NCI-H226 (cell line): Measurements from ENCODE around the gene GZMM.
A peak's percentile ranks its signal among the peaks of the same experiment; 100 is the strongest.

ENCODE experiments used
- DNase-seq: peaks from one replicate; pipeline ENCODE4 v3.0.0-alpha.2; 2015

The GZMM gene

GRCh38 chr19:567296-567900, 23.5 kb downstream of the GZMM start:
- DNase-seq = no peak

- no peak for DNase-seq
These were observed 26.4 kb downstream of the GZMM start for GRCh38 chr19:570251-570686.

GRCh38 chr19:570937-571565, 27.2 kb downstream of the GZMM start:
- DNase-seq = no peak

GRCh38 chr19:571566-571974, 27.7 kb downstream of the GZMM start:
- DNase-seq = no peak

- peak; percentile 96 for DNase-seq
These were observed 28.4 kb downstream of the GZMM start, which contains the start of gene BSG for GRCh38 chr19:572140-572742. Gene BSG, plus strand, starts transcription at chr19:572596. Its CDS starts 39 bp downstream, at chr19:572635.

DNA sequence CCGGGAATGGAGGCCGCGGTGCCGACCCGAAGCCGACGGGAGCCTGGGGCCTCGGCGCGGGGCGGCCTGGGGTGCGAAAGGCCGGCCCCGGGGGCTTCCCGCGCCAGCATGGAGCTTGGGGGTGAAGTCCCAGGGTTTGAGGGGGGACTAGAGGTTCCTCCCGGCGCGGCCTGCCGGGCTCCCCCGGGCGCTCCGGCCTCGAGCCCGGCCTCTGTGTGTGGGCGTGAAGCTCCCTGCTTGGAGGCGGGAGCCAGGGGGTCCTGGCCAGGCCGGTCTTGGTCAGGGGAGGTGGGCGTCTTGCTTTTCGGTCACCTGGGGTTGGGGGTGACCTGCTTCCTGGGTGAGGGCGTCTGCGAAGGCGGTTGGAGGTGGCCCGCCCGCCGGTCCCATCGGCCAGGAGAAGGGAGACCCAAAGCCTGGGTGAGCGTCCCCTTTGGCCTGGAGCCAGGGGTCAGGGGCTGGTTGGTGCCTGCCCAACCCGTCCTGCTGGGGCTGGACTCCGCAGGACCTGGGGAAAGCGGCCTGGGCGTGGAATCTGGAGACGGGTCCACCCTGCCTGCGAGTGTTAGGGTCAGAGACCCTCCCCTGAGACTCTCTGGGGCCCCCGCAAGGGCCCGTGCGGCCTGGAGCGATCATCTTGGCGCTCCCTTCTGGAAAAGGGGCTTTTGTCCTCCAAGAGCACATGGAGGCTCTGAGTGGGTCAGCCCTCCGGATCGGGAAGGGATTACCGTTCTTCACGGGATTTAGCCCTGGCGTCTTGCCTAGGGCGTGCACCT, 29.1 kb downstream of the GZMM start:
- DNase-seq = peak; percentile 66

GRCh38 chr19:573519-573825, 29.6 kb downstream of the GZMM start:
- DNase-seq = no peak

DNA sequence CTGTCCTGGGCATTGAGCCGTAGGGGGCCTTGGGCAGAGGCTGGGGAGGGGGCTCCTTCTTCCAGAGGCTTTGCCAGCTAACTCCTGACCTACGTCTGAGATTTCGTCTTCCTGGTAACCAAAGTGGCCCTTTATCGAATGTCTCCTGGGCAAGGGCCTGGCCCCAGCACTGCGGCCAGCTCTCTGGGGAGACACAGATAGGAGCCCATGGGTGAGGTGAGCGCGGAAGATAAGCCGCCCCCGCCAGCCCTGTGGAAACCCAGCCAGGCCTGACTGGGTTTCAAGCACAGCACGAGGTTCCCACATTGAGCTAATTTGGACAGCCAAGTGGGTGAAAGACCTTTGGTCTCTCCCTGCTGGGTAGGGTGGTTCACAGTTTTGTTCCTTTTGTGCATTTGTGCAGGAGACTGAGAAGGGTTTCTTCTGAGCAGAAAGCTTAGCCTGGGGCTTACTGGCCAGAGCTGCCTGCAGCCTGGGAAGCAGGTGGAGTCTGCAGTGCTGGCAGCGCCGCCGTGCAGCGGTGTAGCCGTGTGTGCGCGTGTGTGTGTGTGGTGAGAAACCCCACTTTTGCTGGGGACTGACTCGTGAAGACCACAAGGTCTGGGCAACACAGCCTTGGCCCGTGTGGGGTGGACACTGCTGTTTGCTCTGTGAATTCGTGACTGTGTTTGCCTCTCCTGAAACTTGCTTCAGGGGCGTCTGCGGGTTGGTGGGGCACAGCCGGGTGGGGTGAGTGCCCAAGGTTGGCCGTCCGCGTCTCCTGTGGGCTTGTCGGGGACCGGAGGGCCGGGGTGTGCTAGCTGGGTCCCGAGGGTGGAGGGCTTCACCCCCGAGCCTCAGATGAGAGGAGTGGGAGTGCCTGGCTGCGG, 31.0 kb downstream of the GZMM start:
- DNase-seq = peak; percentile 52

- peak; percentile 86 for DNase-seq
These were observed 32.0 kb downstream of the GZMM start for GRCh38 chr19:575527-576506.

- no peak for DNase-seq
These were observed 33.0 kb downstream of the GZMM start for GRCh38 chr19:576768-577438.

DNA sequence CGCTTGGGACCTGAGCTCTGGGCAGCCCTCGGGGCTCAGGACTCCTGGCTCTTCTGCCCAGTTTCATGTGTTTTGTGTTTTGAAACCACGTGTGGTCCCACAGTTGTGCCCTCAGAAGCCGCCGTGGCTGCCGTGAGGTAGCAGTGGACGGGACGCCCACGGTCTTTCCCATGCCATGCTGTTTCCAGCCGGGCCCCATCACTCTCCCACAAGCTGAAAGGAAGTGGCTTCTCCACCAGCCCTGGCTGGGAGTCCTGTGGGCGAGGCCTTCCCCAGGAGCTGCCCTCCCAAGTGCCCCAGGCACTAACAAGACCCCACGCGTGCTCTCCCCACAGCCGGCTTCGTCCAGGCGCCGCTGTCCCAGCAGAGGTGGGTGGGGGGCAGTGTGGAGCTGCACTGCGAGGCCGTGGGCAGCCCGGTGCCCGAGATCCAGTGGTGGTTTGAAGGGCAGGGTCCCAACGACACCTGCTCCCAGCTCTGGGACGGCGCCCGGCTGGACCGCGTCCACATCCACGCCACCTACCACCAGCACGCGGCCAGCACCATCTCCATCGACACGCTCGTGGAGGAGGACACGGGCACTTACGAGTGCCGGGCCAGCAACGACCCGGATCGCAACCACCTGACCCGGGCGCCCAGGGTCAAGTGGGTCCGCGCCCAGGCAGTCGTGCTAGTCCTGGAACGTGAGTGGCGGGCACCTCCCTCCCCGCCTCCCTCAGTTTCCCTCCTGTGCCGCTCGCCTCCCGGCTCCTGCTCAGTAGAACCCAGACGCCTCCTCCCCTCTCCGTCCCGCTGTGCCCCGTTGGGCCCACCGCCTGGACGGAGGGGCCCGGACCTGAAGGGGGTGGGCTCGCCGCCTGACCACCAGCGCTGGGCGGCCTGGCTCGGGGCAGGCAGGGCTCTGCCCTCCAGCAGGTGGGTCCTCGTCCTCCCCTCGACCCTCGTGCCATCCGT, 33.9 kb downstream of the GZMM start:
- DNase-seq = no peak

DNA sequence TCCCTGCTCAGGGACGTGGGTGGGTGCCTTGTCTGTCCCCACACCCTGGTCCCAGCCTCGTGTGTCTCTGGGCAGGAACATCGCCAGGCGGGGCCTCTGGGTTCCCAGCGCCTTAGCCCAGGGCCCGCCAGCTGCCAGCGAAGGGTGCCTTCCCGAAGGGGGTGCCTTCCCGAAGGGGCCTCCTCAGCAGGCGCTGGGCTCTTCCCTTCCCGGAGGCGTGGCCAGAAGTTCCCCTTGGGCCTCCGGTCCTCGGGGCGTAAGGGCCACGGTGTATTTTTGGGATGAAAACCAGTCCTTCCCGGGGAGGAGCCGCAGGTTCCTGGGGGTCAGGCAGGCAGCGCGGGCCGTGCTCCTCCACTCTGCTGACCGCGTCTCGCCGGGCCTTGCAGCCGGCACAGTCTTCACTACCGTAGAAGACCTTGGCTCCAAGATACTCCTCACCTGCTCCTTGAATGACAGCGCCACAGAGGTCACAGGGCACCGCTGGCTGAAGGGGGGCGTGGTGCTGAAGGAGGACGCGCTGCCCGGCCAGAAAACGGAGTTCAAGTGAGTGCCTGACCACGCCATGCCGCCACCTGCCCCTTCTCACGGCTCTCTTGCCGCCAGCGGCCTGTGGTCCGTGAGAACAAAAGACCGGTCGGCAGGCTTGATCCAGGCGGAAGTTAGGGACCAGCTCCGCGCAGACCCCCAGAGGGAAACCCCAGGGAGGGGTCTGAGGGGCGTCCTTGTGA, 35.4 kb downstream of the GZMM start:
- DNase-seq = no peak

GRCh38 chr19:579842-580155, 35.9 kb downstream of the GZMM start:
- DNase-seq = no peak

- DNase-seq = no peak
These were observed 36.5 kb downstream of the GZMM start for GRCh38 chr19:580274-580835.

- no peak for DNase-seq
These were observed 37.7 kb downstream of the GZMM start for GRCh38 chr19:581399-582111.

DNA sequence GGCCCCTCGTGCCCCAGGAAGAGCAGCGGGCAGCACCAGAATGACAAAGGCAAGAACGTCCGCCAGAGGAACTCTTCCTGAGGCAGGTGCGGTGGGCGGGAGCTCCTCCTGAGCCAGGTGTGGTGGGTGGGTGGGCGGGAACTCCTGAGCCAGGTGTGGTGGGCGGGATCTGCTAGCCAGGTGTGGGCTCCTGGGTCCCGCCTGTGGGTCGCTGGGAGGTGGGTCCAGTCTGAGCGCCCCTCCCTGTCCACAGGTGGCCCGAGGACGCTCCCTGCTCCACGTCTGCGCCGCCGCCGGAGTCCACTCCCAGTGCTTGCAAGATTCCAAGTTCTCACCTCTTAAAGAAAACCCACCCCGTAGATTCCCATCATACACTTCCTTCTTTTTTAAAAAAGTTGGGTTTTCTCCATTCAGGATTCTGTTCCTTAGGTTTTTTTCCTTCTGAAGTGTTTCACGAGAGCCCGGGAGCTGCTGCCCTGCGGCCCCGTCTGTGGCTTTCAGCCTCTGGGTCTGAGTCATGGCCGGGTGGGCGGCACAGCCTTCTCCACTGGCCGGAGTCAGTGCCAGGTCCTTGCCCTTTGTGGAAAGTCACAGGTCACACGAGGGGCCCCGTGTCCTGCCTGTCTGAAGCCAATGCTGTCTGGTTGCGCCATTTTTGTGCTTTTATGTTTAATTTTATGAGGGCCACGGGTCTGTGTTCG, 38.8 kb downstream of the GZMM start:
- DNase-seq = peak; percentile 33

- DNase-seq = no peak
These were observed 39.5 kb downstream of the GZMM start for GRCh38 chr19:583198-583967.
